AG04450 (cell line): Measurements from ENCODE around the gene RFX2. TPM values are rescaled to one million over a fixed set of nuclear protein-coding genes. Genes with fewer than 3 reads are reported as not detected.

ENCODE experiments used
- CTCF ChIA-PET: fragments of 300-600, 350-600 bp; formaldehyde crosslinking; extraction: SDS; loops from one replicate; lab custom pipeline; 2022; ENCODE audit warnings: antibody characterized with exemption, inconsistent platforms; lab: Charles Lee
- POLR2A ChIA-PET: fragments of 350-600 bp; formaldehyde crosslinking; extraction: SDS; loops from one replicate; lab custom pipeline; 2021; ENCODE audit warnings: antibody characterized with exemption, inconsistent platforms; lab: Yijun Ruan, JAX
- DNase-seq: peaks from one replicate; pipeline ENCODE4 v3.0.0-alpha.2; 2011; ENCODE audit warnings: low read depth, low spot score
- H3K27ac ChIP-seq: one replicate; pipeline ENCODE4 v1.5.1; 2012; ENCODE audit warnings: low read depth, low read length, control low read depth
- H3K27me3 ChIP-seq: one replicate; pipeline ENCODE4 v1.6.0; 2012; ENCODE audit warnings: low read length; ENCODE audit not compliant: control insufficient read depth, insufficient read depth
- H3K4me3 ChIP-seq: 2 replicates; pipeline ENCODE4 v1.5.1; 2011; ENCODE audit warnings: mild to moderate bottlenecking, low read depth, low read length, control low read depth
- H3K9me3 ChIP-seq: 2 replicates; pipeline ENCODE4 v1.5.1; 2012; ENCODE audit warnings: low read length; ENCODE audit not compliant: control insufficient read depth, insufficient read depth
- polyA plus RNA-seq: library from polyadenylated mRNA; depleted of rRNA; stranded (reverse); fragments of >200 nt; gene quantifications from 2 replicates; pipeline ENCODE4 v1.2.3, GENCODE V29; 2011
- TF ChIP-seq, protein P1 (sequence below): IDR thresholded peaks from 2 replicates; pipeline ENCODE4 v1.5.1; 2011; ENCODE audit warnings: low read depth, low read length, control low read depth, inconsistent platforms

The RFX2 gene
- polyA plus RNA-seq, 1 experiment, result 2.9 TPM

- DNase-seq, result no peak
- Histone ChIP-seq H3K4me3 (no peak overlapping the region), H3K9me3 (no peaks in the 10 kb centered on the region; the same call in 1 of the 2 replicates), H3K27me3 (no peaks in the 10 kb centered on the region), H3K27ac (no peak overlapping the region)
- TF ChIP-seq, protein P1, sequence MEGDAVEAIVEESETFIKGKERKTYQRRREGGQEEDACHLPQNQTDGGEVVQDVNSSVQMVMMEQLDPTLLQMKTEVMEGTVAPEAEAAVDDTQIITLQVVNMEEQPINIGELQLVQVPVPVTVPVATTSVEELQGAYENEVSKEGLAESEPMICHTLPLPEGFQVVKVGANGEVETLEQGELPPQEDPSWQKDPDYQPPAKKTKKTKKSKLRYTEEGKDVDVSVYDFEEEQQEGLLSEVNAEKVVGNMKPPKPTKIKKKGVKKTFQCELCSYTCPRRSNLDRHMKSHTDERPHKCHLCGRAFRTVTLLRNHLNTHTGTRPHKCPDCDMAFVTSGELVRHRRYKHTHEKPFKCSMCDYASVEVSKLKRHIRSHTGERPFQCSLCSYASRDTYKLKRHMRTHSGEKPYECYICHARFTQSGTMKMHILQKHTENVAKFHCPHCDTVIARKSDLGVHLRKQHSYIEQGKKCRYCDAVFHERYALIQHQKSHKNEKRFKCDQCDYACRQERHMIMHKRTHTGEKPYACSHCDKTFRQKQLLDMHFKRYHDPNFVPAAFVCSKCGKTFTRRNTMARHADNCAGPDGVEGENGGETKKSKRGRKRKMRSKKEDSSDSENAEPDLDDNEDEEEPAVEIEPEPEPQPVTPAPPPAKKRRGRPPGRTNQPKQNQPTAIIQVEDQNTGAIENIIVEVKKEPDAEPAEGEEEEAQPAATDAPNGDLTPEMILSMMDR, result no peak
- CTCF ChIA-PET, result no interaction called here
- POLR2A ChIA-PET, result no interaction called here
Measured at GRCh38 chr19:6088602-6089049, 21.7 kb downstream of the RFX2 start.

DNA sequence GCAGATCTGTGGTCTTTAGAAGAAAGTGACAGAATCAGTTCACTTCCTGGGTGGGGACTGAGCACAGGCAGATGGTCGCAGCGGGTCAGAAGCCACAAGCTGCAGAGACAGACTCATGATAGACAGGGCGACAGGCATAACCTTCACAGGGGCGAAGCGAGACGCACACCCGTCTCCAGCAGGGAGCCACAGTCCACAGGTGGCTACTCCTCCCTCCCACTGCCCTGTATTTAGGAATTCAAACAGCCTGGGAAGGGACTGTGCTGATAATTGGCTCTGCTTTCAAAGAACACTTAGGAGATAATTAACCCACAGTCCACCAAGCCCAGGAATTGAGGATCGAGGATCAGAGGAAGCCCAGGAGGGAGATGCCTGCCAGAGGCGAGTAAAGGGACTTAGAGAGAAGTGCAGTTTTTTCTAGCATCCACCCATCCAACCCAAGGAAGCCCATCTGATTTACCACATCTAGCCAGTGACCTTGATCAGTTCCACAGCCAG is 23.2 kb downstream of the RFX2 start:
- Histone ChIP-seq H3K4me3 (no peak overlapping the region), H3K9me3 (no peaks in the 10 kb centered on the region; the same call in 1 of the 2 replicates), H3K27ac (peak overlapping the region; percentile 24), H3K27me3 (no peaks in the 10 kb centered on the region)
- TF ChIP-seq, protein P1, result no peak
- ChIA-PET POLR2A (no interaction called here), CTCF (interaction anchor here (1.1 kb wide), 1 partner anchor 39 kb away, joined by 3 read pairs; no protein-coding TSS in a partner anchor)
- no peak for DNase-seq

DNA sequence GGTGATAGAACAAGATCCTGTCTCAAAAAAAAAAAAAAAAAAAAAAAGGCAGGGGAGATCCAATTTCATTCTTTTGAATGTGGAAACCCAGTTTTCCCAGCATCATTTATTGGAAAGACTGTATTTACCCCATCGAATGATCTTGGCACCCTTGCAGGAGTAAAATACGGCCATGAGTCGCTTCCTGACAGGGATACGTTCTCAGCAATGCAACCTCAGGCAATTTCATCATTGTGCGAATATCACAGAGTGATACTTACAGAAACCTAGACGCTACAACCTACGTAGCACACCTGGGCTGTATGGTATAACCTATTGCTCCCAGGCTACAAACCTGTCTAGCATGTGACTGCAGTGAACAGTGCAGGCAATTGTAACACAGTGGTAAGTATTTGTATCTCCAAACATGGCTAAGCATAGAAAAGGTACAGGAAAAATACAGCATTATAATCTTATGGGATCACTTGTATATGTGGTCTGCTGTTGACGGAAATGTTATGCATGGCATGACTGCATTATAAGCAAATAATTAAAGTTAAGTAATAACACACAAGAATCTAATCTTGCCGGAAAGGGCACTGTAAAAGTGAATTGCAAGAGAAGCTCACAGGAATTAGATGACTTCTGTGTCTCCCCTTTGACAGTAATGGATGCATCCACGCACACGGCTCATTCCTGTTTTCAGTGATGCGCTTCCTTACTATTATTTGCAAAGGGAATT is 24.1 kb downstream of the RFX2 start:
- POLR2A ChIA-PET, result no interaction called here
- no peaks in the 10 kb centered on the region; the same call in 1 of the 2 replicates for H3K9me3 ChIP-seq
- H3K4me3 ChIP-seq, result no peak overlapping the region
- H3K27me3 ChIP-seq, result no peaks in the 10 kb centered on the region
- CTCF ChIA-PET, result interaction anchor here (1.1 kb wide), 1 partner anchor 38 kb away, joined by 3 read pairs; no protein-coding TSS in a partner anchor
- H3K27ac ChIP-seq, result peak overlapping the region; percentile 21
- TF ChIP-seq, protein P1, result no peak
- no peak for DNase-seq

- ChIA-PET POLR2A (no interaction called here), CTCF (no interaction called here)
- DNase-seq, result no peak
- H3K27ac ChIP-seq, result no peak overlapping the region
- H3K27me3 ChIP-seq, result no peaks in the 10 kb centered on the region
- no peaks in the 10 kb centered on the region; the same call in 1 of the 2 replicates for H3K9me3 ChIP-seq
- H3K4me3 ChIP-seq, result no peak overlapping the region
- TF ChIP-seq, protein P1, result no peak
Measured at GRCh38 chr19:6084821-6085220, 25.5 kb downstream of the RFX2 start.

- Histone ChIP-seq H3K27me3 (no peaks in the 10 kb centered on the region), H3K27ac (no peak overlapping the region), H3K4me3 (no peak overlapping the region), H3K9me3 (no peaks in the 10 kb centered on the region)
- TF ChIP-seq, protein P1, result no peak
- ChIA-PET POLR2A (interaction anchor here (0.6 kb wide), 1 partner anchor 1452 kb away, joined by 6 read pairs; no protein-coding TSS in a partner anchor), CTCF (no interaction called here)
- DNase-seq, result no peak
Measured at GRCh38 chr19:6079107-6079506, 31.2 kb downstream of the RFX2 start.
